PC-3 (cell line): ENCODE results near the gene IL17B.

Source experiments
- CTCF ChIP-seq: fragments of 300-600 bp; sonication (generic); conservative IDR thresholded peaks from 2 replicates; pipeline ENCODE4 v1.5.1; 2017; ENCODE audit warnings: antibody characterized with exemption, low read depth, mild to moderate bottlenecking, low read length
- EZH2 ChIP-seq: fragments of 300-600 bp; sonication (generic); IDR thresholded peaks from one replicate; pipeline ENCODE4 v1.6.1; 2017; ENCODE audit warnings: antibody characterized with exemption, mild to moderate bottlenecking, low read length; ENCODE audit not compliant: unreplicated experiment
- EZH2phosphoT487 ChIP-seq: fragments of 300-600 bp; sonication (generic); IDR thresholded peaks from 2 replicates; pipeline ENCODE4 v1.6.1; 2018; ENCODE audit warnings: mild to moderate bottlenecking, antibody characterized with exemption, low read length, borderline replicate concordance

GRCh38 chr5:149406203-149406978 is 27.3 kb upstream of the IL17B start:
- TF ChIP-seq CTCF (no peak), EZH2 (no peak), EZH2phosphoT487 (no peak)
